ENCODE measurements around the gene MAP4K4.

DNA sequence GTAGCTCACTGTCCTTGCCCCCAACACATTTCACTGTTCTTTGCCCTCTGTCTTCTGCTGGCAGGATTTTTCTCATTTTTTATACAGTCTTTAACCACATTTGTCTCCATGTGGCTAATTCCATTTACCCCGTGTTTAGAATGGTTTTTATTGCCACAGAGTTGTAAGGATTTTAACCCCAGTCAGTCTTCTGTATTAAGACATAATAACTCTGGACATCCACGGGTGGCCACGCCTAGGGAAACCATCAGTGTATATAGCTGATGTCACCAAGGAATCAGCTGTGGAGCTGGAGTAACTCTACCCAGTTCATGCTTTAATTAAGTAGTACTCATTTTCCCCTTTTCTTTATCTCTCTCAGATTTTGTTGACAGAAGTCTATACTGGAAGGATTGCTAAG is 139.8 kb downstream of the MAP4K4 start:
- TF ChIP-seq, protein P1, sequence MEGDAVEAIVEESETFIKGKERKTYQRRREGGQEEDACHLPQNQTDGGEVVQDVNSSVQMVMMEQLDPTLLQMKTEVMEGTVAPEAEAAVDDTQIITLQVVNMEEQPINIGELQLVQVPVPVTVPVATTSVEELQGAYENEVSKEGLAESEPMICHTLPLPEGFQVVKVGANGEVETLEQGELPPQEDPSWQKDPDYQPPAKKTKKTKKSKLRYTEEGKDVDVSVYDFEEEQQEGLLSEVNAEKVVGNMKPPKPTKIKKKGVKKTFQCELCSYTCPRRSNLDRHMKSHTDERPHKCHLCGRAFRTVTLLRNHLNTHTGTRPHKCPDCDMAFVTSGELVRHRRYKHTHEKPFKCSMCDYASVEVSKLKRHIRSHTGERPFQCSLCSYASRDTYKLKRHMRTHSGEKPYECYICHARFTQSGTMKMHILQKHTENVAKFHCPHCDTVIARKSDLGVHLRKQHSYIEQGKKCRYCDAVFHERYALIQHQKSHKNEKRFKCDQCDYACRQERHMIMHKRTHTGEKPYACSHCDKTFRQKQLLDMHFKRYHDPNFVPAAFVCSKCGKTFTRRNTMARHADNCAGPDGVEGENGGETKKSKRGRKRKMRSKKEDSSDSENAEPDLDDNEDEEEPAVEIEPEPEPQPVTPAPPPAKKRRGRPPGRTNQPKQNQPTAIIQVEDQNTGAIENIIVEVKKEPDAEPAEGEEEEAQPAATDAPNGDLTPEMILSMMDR (conservative IDR thresholded peaks at IDR 0.05; ENCODE audit: low read length) = no peak
- no peak for TF ChIP-seq EZH2phosphoT487 (IDR thresholded peaks at IDR 0.05; ENCODE audit: borderline replicate concordance)
